ENCODE measurements around the gene FAM234B. TPM values are rescaled to one million over a fixed set of nuclear protein-coding genes. Genes with fewer than 3 reads are reported as not detected.

Gene FAM234B
- total RNA-seq, 1 experiment from 2014 or later = 7.8 TPM

DNA sequence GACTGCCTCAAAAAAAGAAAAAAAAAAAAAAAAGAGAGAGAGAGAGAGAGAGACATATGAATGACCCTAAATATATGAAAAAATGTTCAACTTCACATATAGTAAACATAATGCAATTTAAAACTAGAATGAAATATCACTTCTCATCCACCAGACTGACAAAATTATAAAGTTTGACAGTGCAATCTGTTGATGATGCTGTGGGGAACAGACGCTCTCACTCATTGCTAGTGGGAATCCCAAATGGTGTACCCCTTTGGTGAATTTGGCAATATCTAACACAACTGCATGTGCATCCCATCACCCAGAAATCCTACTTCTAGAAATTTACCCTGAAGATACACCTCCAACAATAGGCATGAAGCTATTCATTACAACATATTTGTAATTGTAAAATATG, 61.6 kb downstream of the FAM234B start:
- DNase-seq (ENCODE audit: extremely low read depth, low read depth) = no peak

GRCh38 chr12:13106666-13107065, 62.5 kb downstream of the FAM234B start:
- no peak for DNase-seq (ENCODE audit: extremely low read depth, low read depth)

GRCh38 chr12:13112968-13113367, 68.8 kb downstream of the FAM234B start:
- DNase-seq (ENCODE audit: extremely low read depth, low read depth) = no peak

- DNase-seq (ENCODE audit: extremely low read depth, low read depth) = no peak
Measured at GRCh38 chr12:13114251-13115052, 70.3 kb downstream of the FAM234B start.

- no peak for DNase-seq (ENCODE audit: extremely low read depth, low read depth)
Measured at GRCh38 chr12:13116259-13116658, 72.1 kb downstream of the FAM234B start.

DNA sequence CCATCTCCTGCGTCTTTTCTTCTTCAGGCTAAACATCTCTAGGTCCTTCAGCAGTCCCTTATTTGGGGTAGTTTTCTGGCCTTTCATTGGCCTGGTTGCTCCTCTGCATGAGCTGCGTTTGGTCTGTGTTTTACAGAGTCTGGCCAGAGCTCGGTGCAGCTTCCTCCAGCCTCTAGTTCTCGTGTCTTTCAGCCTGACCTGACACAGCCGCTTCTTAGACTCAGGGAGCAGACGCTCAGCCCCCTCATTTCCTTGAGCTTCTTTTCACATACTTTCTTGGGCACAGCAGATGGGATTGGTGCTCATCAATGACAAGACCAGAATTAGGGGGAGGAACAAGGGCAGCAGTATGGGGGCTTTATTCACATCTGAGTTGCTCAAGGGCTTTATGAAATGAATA, 72.8 kb downstream of the FAM234B start:
- no peak for DNase-seq (ENCODE audit: extremely low read depth, low read depth)

GRCh38 chr12:13119826-13120225, 75.6 kb downstream of the FAM234B start:
- DNase-seq (ENCODE audit: extremely low read depth, low read depth) = no peak

GRCh38 chr12:13120413-13120812, 76.2 kb downstream of the FAM234B start:
- DNase-seq (ENCODE audit: extremely low read depth, low read depth) = no peak

GRCh38 chr12:13121568-13121967, 77.4 kb downstream of the FAM234B start:
- DNase-seq (ENCODE audit: extremely low read depth, low read depth) = no peak

GRCh38 chr12:13124656-13125505, 80.7 kb downstream of the FAM234B start:
- DNase-seq (ENCODE audit: extremely low read depth, low read depth) = no peak

DNA sequence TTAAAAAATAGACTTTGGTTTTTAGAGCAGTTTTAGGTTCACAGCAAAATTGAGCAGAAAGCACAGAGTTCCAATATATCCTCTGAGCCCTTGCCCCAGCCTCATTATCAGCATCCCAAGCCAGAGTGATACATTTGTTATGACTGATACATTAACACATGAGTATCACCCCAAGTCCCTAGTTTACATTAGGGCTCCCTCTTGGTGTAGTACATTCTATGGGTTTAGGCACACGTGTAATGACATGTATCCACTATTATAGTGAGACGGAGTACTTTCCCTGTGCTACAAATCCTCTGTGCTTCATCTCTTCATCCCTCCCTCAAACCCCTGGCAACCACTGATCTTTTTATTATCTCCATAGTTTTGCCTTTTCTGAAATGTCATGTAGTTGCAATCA, 81.8 kb downstream of the FAM234B start:
- no peak for DNase-seq (ENCODE audit: extremely low read depth, low read depth)

GRCh38 chr12:13126494-13126893, 82.3 kb downstream of the FAM234B start:
- DNase-seq (ENCODE audit: extremely low read depth, low read depth) = no peak

- DNase-seq (ENCODE audit: extremely low read depth, low read depth) = no peak
Measured at GRCh38 chr12:13127444-13127843, 83.3 kb downstream of the FAM234B start.

GRCh38 chr12:13128291-13128965, 84.2 kb downstream of the FAM234B start:
- DNase-seq (ENCODE audit: extremely low read depth, low read depth) = no peak

- no peak for DNase-seq (ENCODE audit: extremely low read depth, low read depth)
Measured at GRCh38 chr12:13130981-13131380, 86.8 kb downstream of the FAM234B start.

Other genes starting within 250 kb of the FAM234B start
- gene DDX47, start 231.0 kb upstream of the FAM234B start, total RNA-seq (2014; rRNA removed; shearing (Covaris generic)) = 58.5 and 59.7 TPM in 2 replicates
- 94.6 and 96.3 TPM in 2 replicates for gene GPRC5A, start 152.8 kb upstream of the FAM234B start, total RNA-seq (2014; rRNA removed; shearing (Covaris generic))
- gene GPRC5D, start 92.2 kb upstream of the FAM234B start, total RNA-seq (2014; rRNA removed; shearing (Covaris generic)) = not detected in 2 replicates
- gene HEBP1, start 44.1 kb upstream of the FAM234B start, total RNA-seq (2014; rRNA removed; shearing (Covaris generic)) = 8.6 and 11.5 TPM in 2 replicates
- gene GSG1, start 59.3 kb downstream of the FAM234B start, total RNA-seq (2014; rRNA removed; shearing (Covaris generic)) = not detected in 2 replicates
- gene EMP1, start 152.3 kb downstream of the FAM234B start, total RNA-seq (2014; rRNA removed; shearing (Covaris generic)) = 9.6 and 11.1 TPM in 2 replicates

All from NCI-H460 (cell line).